ENCODE results near the gene MDN1. TPM values are rescaled to one million over a fixed set of nuclear protein-coding genes. Genes with fewer than 3 reads are reported as not detected.

MDN1 gene
- total and polyA plus RNA-seq, 2 donors (not counting 1 experiment from before 2014, with no cell fraction given), result 16.5 to 59.5 TPM

DNA sequence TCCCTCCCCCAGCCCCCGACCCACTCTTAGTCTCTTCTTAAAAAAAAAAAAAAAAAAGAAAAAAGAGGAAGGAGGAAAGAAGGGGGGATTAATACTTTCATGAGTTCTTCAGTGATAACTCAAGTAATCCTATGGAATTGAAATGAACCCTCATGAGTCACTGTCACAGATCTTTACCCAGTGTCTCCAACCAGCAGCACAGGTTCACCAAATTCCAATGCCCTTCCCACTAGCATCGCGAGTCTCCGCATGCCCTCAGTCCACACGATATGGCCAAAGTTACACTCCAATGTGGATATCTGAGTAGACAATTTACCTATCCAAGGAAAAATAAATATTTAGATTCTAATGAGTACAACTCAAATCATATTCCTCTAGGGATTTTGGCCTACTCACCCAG, 74.5 kb downstream of the MDN1 start:
- Histone ChIP-seq H3K36me3 (replicated peaks in 1 of 2; ENCODE audit: control extremely low read depth in 1 of 2, control insufficient read depth in 1 of 2, extremely low read depth in 1 of 2, insufficient read depth in 2 of 2, low read length in 1 of 2) (peaks cover 9 to 61% of the 10 kb centered on the region in 2 experiments), H3K9ac (ENCODE audit: low read length) (no peak overlapping the region), H3K9me3 (ENCODE audit: control extremely low read depth in 1 of 3, control insufficient read depth in 2 of 3, insufficient read depth in 1 of 3, low read length in 2 of 3) (no peaks in the 10 kb centered on the region), H2AFZ (ENCODE audit: insufficient read depth, low read depth, low read length, poor library complexity, severe bottlenecking) (no peak overlapping the region), H3K4me2 (replicated peaks; ENCODE audit: low read depth, low read length, poor library complexity, severe bottlenecking) (no peak overlapping the region), H3K79me2 (ENCODE audit: control insufficient read depth, insufficient read depth, low read length) (no peaks in the 10 kb centered on the region), H3K4me1 (ENCODE audit: control insufficient read depth in 2 of 2, insufficient read depth in 2 of 2, low read length in 2 of 2) (no peaks in the 10 kb centered on the region), H3K27me3 (replicated peaks in 1 of 4; ENCODE audit: control extremely low read depth in 1 of 4, control insufficient read depth in 3 of 4, insufficient read depth in 4 of 4, low read length in 3 of 4) (no peaks in the 10 kb centered on the region), H3K27ac (ENCODE audit: low read length in 2 of 2) (no peak overlapping the region), H3K4me3 (ENCODE audit: control extremely low read depth in 1 of 5, extremely low read depth in 1 of 5, insufficient read depth in 1 of 5, low read depth in 2 of 5, low read length in 4 of 5) (no peak overlapping the region), H4K20me1 (ENCODE audit: control insufficient read depth, insufficient read depth, low read length, poor library complexity, severe bottlenecking) (no peaks in the 10 kb centered on the region)
- Mint-ChIP-seq H3K9me3 (ENCODE audit: insufficient read depth) (no peaks in the 10 kb centered on the region), H3K27me3 (no peaks in the 10 kb centered on the region), H3K27ac (no peak overlapping the region), H3K4me3 (no peak overlapping the region), H3K4me1 (no peaks in the 10 kb centered on the region)
- intact Hi-C loops (cut with micrococcal nuclease), result no loop called here
- POLR2A ChIA-PET, result no interaction called here
- TF ChIP-seq EZH2 (IDR thresholded peaks at IDR 0.05; ENCODE audit: borderline replicate concordance, insufficient read depth, low read depth, low read length, poor library complexity, severe bottlenecking), result no peak
- TF ChIP-seq, protein P1, sequence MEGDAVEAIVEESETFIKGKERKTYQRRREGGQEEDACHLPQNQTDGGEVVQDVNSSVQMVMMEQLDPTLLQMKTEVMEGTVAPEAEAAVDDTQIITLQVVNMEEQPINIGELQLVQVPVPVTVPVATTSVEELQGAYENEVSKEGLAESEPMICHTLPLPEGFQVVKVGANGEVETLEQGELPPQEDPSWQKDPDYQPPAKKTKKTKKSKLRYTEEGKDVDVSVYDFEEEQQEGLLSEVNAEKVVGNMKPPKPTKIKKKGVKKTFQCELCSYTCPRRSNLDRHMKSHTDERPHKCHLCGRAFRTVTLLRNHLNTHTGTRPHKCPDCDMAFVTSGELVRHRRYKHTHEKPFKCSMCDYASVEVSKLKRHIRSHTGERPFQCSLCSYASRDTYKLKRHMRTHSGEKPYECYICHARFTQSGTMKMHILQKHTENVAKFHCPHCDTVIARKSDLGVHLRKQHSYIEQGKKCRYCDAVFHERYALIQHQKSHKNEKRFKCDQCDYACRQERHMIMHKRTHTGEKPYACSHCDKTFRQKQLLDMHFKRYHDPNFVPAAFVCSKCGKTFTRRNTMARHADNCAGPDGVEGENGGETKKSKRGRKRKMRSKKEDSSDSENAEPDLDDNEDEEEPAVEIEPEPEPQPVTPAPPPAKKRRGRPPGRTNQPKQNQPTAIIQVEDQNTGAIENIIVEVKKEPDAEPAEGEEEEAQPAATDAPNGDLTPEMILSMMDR (IDR thresholded peaks at IDR 0.05), result no peak
- ATAC-seq (ENCODE audit: low read depth), result no peak
- CTCF ChIA-PET, result no interaction called here
- DNase-seq, result no peak
- no CpG with 5 or more reads among the region's 5 CpGs for WGBS (ENCODE audit: insufficient coverage)

DNA sequence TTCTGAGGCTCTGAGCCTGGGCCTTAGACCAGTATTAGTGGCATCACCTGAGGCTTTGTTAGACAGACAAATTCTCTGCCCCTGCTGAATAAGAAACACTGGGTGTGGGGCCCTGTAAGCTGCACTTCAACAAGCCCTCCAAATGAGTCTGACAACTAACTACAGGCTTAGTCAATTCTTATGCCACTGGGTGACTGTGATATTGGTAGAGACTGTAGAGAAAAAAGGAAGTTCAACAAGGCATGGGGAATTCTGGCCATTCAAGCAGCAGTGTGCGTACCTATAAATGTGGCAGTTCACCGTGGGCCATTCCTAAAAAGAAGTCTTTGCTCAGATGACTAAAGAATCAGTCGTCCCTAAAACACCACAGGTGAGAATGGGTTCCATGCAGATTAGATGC, 82.7 kb downstream of the MDN1 start:
- Histone ChIP-seq H3K27me3 (replicated peaks in 1 of 4; ENCODE audit: control extremely low read depth in 1 of 4, control insufficient read depth in 3 of 4, insufficient read depth in 4 of 4, low read length in 3 of 4) (no peaks in the 10 kb centered on the region), H2AFZ (ENCODE audit: insufficient read depth, low read depth, low read length, poor library complexity, severe bottlenecking) (no peak overlapping the region), H3K9me3 (ENCODE audit: control extremely low read depth in 1 of 3, control insufficient read depth in 2 of 3, insufficient read depth in 1 of 3, low read length in 2 of 3) (no peaks in the 10 kb centered on the region), H3K4me3 (ENCODE audit: control extremely low read depth in 1 of 5, extremely low read depth in 1 of 5, insufficient read depth in 1 of 5, low read depth in 2 of 5, low read length in 4 of 5) (no peak overlapping the region), H4K20me1 (ENCODE audit: control insufficient read depth, insufficient read depth, low read length, poor library complexity, severe bottlenecking) (no peaks in the 10 kb centered on the region), H3K9ac (ENCODE audit: low read length) (no peak overlapping the region), H3K79me2 (ENCODE audit: control insufficient read depth, insufficient read depth, low read length) (no peaks in the 10 kb centered on the region), H3K27ac (ENCODE audit: low read length in 2 of 2) (no peak overlapping the region), H3K36me3 (replicated peaks in 1 of 2; ENCODE audit: control extremely low read depth in 1 of 2, control insufficient read depth in 1 of 2, extremely low read depth in 1 of 2, insufficient read depth in 2 of 2, low read length in 1 of 2) (peaks cover 13 to 49% of the 10 kb centered on the region in 2 experiments), H3K4me2 (replicated peaks; ENCODE audit: low read depth, low read length, poor library complexity, severe bottlenecking) (no peak overlapping the region), H3K4me1 (ENCODE audit: control insufficient read depth in 2 of 2, insufficient read depth in 2 of 2, low read length in 2 of 2) (no peaks in the 10 kb centered on the region)
- no peak overlapping the region for H3K4me3 Mint-ChIP-seq
- H3K27me3 Mint-ChIP-seq, result no peaks in the 10 kb centered on the region
- no CpG with 5 or more reads among the region's 3 CpGs for WGBS (ENCODE audit: insufficient coverage)
- H3K4me1 Mint-ChIP-seq, result no peaks in the 10 kb centered on the region
- ATAC-seq (ENCODE audit: low read depth) (no peak), DNase-seq (no peak)
- no peaks in the 10 kb centered on the region for H3K9me3 Mint-ChIP-seq (ENCODE audit: insufficient read depth)
- ChIA-PET POLR2A (no interaction called here), CTCF (no interaction called here)
- H3K27ac Mint-ChIP-seq, result no peak overlapping the region
- TF ChIP-seq, protein P1 (IDR thresholded peaks at IDR 0.05), result no peak
- no peak for TF ChIP-seq EZH2 (IDR thresholded peaks at IDR 0.05; ENCODE audit: borderline replicate concordance, insufficient read depth, low read depth, low read length, poor library complexity, severe bottlenecking)
- intact Hi-C loops (cut with micrococcal nuclease), result no loop called here
